NOMO-1 (cell line): Measurements from ENCODE around the gene FBXO24.

ENCODE experiments used
- DNase-seq, 2 experiments: peaks; one replicate each; lab custom pipeline; 2025; ENCODE audit not compliant: unreplicated experiment in 2 of 2; lab: John Stamatoyannopoulos, UW

Gene FBXO24

GRCh38 chr7:100573691-100574361 lies 12.3 kb upstream of the FBXO24 start, which contains the start of gene SAP25:
SAP25 (minus strand) TSS chr7:100573900; CDS start chr7:100573742, 158 bp downstream.
- no peak for DNase-seq

- no peak for DNase-seq
These were observed 11.5 kb upstream of the FBXO24 start for GRCh38 chr7:100574362-100575205.

GRCh38 chr7:100575206-100575631 lies 10.9 kb upstream of the FBXO24 start:
- DNase-seq, result no peak

GRCh38 chr7:100575746-100576383 lies 10.3 kb upstream of the FBXO24 start:
- DNase-seq, result no peak

- DNase-seq, result no peak
These were observed 9.6 kb upstream of the FBXO24 start for GRCh38 chr7:100576384-100576993.

GRCh38 chr7:100577103-100577502 lies 9.0 kb upstream of the FBXO24 start:
- no peak for DNase-seq

- DNase-seq, result no peak
These were observed 8.6 kb upstream of the FBXO24 start for GRCh38 chr7:100577507-100577906.

- no peak for DNase-seq
These were observed 7.6 kb upstream of the FBXO24 start for GRCh38 chr7:100578246-100579183.

GRCh38 chr7:100580466-100581283 lies 5.5 kb upstream of the FBXO24 start:
- no peak for DNase-seq

GRCh38 chr7:100582041-100582579 lies 4.0 kb upstream of the FBXO24 start:
- no peak for DNase-seq

- no peak for DNase-seq
These were observed 3.5 kb upstream of the FBXO24 start for GRCh38 chr7:100582650-100583049.

GRCh38 chr7:100583132-100584053 lies 2.7 kb upstream of the FBXO24 start:
- DNase-seq, result peak; percentile 97

- peak; percentile 53 to 97 for DNase-seq
These were observed 2.0 kb upstream of the FBXO24 start for GRCh38 chr7:100584054-100584682.

GRCh38 chr7:100584683-100585510 lies 1.2 kb upstream of the FBXO24 start:
- peak in 1 of 2 experiments; percentile 17 for DNase-seq

- DNase-seq, result peak; percentile 37 to 38
These were observed 440 bp upstream of the FBXO24 start, which contains the start of gene LRCH4 for GRCh38 chr7:100585511-100586265. LRCH4 (minus strand) TSS chr7:100586129; CDS start chr7:100586100, 29 bp downstream.

- DNase-seq, result peak; percentile 30 to 40
These were observed 2.3 kb downstream of the FBXO24 start for GRCh38 chr7:100588438-100588837.
